ENCODE results near the gene SSBP4. TPM values are rescaled to one million over a fixed set of nuclear protein-coding genes. Genes with fewer than 3 reads are reported as not detected.

The SSBP4 gene
- total RNA-seq, 1 donor from 2014 or later = 135 TPM

GRCh38 chr19:18433735-18434398 is 14.7 kb downstream of the SSBP4 start:
- DNase-seq (ENCODE audit: low spot score) = no peak
- Mint-ChIP-seq H3K36me3 (ENCODE audit: low read depth) (peaks cover 7% of the 10 kb centered on the region), H3K27me3 (ENCODE audit: insufficient read depth) (peaks cover 2% of the 10 kb centered on the region), H3K4me1 (ENCODE audit: low read depth) (peaks cover 2% of the 10 kb centered on the region), H3K27ac (no peak overlapping the region), H3K9me3 (no peaks in the 10 kb centered on the region), H3K4me3 (peak overlapping the region; percentile 37)
- intact Hi-C loops (cut with micrococcal nuclease) = no loop called here

- Mint-ChIP-seq H3K27ac (no peak overlapping the region), H3K36me3 (ENCODE audit: low read depth) (peaks cover 7% of the 10 kb centered on the region), H3K4me1 (ENCODE audit: low read depth) (peaks cover 9% of the 10 kb centered on the region), H3K4me3 (no peak overlapping the region), H3K27me3 (ENCODE audit: insufficient read depth) (peaks cover 2% of the 10 kb centered on the region), H3K9me3 (no peaks in the 10 kb centered on the region)
- intact Hi-C loops (cut with micrococcal nuclease) = no loop called here
- DNase-seq (ENCODE audit: low spot score) = no peak
Measured at GRCh38 chr19:18434411-18435175, 15.4 kb downstream of the SSBP4 start.

GRCh38 chr19:18435178-18435841 is 16.1 kb downstream of the SSBP4 start:
- no peak overlapping the region for H3K27ac Mint-ChIP-seq
- no peak overlapping the region for H3K4me3 Mint-ChIP-seq
- intact Hi-C loops (cut with micrococcal nuclease) = no loop called here
- peaks cover 10% of the 10 kb centered on the region for H3K4me1 Mint-ChIP-seq (ENCODE audit: low read depth)
- H3K36me3 Mint-ChIP-seq (ENCODE audit: low read depth) = peaks cover 7% of the 10 kb centered on the region
- DNase-seq (ENCODE audit: low spot score) = no peak
- peaks cover 2% of the 10 kb centered on the region for H3K27me3 Mint-ChIP-seq (ENCODE audit: insufficient read depth)
- no peaks in the 10 kb centered on the region for H3K9me3 Mint-ChIP-seq

- Mint-ChIP-seq H3K36me3 (ENCODE audit: low read depth) (peaks cover 5% of the 10 kb centered on the region), H3K9me3 (no peaks in the 10 kb centered on the region), H3K4me3 (peak overlapping the region; percentile 70), H3K27me3 (ENCODE audit: insufficient read depth) (peaks cover 2% of the 10 kb centered on the region), H3K27ac (no peak overlapping the region), H3K4me1 (ENCODE audit: low read depth) (peaks cover 10% of the 10 kb centered on the region)
- intact Hi-C loops (cut with micrococcal nuclease) = no loop called here
- no peak for DNase-seq (ENCODE audit: low spot score)
Measured at GRCh38 chr19:18435842-18436670, 16.9 kb downstream of the SSBP4 start.

- intact Hi-C loops (cut with micrococcal nuclease) = no loop called here
- Mint-ChIP-seq H3K9me3 (no peaks in the 10 kb centered on the region), H3K4me1 (ENCODE audit: low read depth) (peaks cover 12% of the 10 kb centered on the region), H3K27me3 (ENCODE audit: insufficient read depth) (peaks cover 2% of the 10 kb centered on the region), H3K27ac (no peak overlapping the region), H3K4me3 (peak overlapping the region; percentile 70), H3K36me3 (ENCODE audit: low read depth) (peaks cover 5% of the 10 kb centered on the region)
- DNase-seq (ENCODE audit: low spot score) = peak; percentile 57
Measured at GRCh38 chr19:18436671-18437490, 17.7 kb downstream of the SSBP4 start.

- no peak for DNase-seq (ENCODE audit: low spot score)
- H3K27ac Mint-ChIP-seq = no peak within 1 kb of the TSS
- peaks cover 5% of the 10 kb centered on the region for H3K9me3 Mint-ChIP-seq
- intact Hi-C loops (cut with micrococcal nuclease) = no loop called here
- H3K4me1 Mint-ChIP-seq (ENCODE audit: low read depth) = peaks cover 20% of the 10 kb centered on the region
- peaks cover 2% of the 10 kb centered on the region for H3K27me3 Mint-ChIP-seq (ENCODE audit: insufficient read depth)
- peaks cover 10% of the 10 kb centered on the region for H3K36me3 Mint-ChIP-seq (ENCODE audit: low read depth)
- peak within 1 kb of the TSS; percentile 68 for H3K4me3 Mint-ChIP-seq
Measured at GRCh38 chr19:18437491-18438330, 18.5 kb downstream of the SSBP4 start, which contains the start of gene ISYNA1. Gene ISYNA1, minus strand, starts transcription at chr19:18438133. Its CDS starts 154 bp downstream, at chr19:18437979.

- Mint-ChIP-seq H3K4me3 (peak overlapping the region; percentile 15), H3K9me3 (peaks cover 5% of the 10 kb centered on the region), H3K36me3 (ENCODE audit: low read depth) (peaks cover 14% of the 10 kb centered on the region), H3K27ac (no peak overlapping the region), H3K4me1 (ENCODE audit: low read depth) (peaks cover 23% of the 10 kb centered on the region), H3K27me3 (ENCODE audit: insufficient read depth) (peaks cover 2% of the 10 kb centered on the region)
- no peak for DNase-seq (ENCODE audit: low spot score)
- intact Hi-C loops (cut with micrococcal nuclease) = no loop called here
Measured at GRCh38 chr19:18438331-18439024, 19.3 kb downstream of the SSBP4 start.

GRCh38 chr19:18439025-18439909 is 20.1 kb downstream of the SSBP4 start:
- Mint-ChIP-seq H3K27me3 (ENCODE audit: insufficient read depth) (peaks cover 2% of the 10 kb centered on the region), H3K4me3 (peak overlapping the region; percentile 37), H3K9me3 (peaks cover 5% of the 10 kb centered on the region), H3K4me1 (ENCODE audit: low read depth) (peaks cover 23% of the 10 kb centered on the region), H3K27ac (no peak overlapping the region), H3K36me3 (ENCODE audit: low read depth) (peaks cover 19% of the 10 kb centered on the region)
- DNase-seq (ENCODE audit: low spot score) = no peak
- intact Hi-C loops (cut with micrococcal nuclease) = no loop called here

GRCh38 chr19:18439910-18440237 is 20.7 kb downstream of the SSBP4 start:
- no peak overlapping the region for H3K27ac Mint-ChIP-seq
- peak overlapping the region; percentile 37 for H3K4me3 Mint-ChIP-seq
- H3K27me3 Mint-ChIP-seq (ENCODE audit: insufficient read depth) = peaks cover 2% of the 10 kb centered on the region
- DNase-seq (ENCODE audit: low spot score) = no peak
- intact Hi-C loops (cut with micrococcal nuclease) = no loop called here
- peaks cover 19% of the 10 kb centered on the region for H3K36me3 Mint-ChIP-seq (ENCODE audit: low read depth)
- H3K4me1 Mint-ChIP-seq (ENCODE audit: low read depth) = peaks cover 23% of the 10 kb centered on the region
- peaks cover 5% of the 10 kb centered on the region for H3K9me3 Mint-ChIP-seq

GRCh38 chr19:18440415-18440877 is 21.2 kb downstream of the SSBP4 start:
- Mint-ChIP-seq H3K4me1 (ENCODE audit: low read depth) (peaks cover 23% of the 10 kb centered on the region), H3K36me3 (ENCODE audit: low read depth) (peaks cover 21% of the 10 kb centered on the region), H3K4me3 (no peak overlapping the region), H3K27me3 (ENCODE audit: insufficient read depth) (peaks cover 2% of the 10 kb centered on the region), H3K9me3 (peaks cover 5% of the 10 kb centered on the region), H3K27ac (peak overlapping the region; percentile 31)
- intact Hi-C loops (cut with micrococcal nuclease) = no loop called here
- DNase-seq (ENCODE audit: low spot score) = no peak

Data from activated T-helper 1 cell treated with anti-CD3 and anti-CD28 coated beads, Interleukin-12 subunit alpha, Interleukin-12 subunit beta, Interleukin-2, Interleukin-4 antibody, amounts not matched to agents 30 ng/mL and 10 ng/mL and 1 ng/mL, durations not matched to agents 14 hours and 24 hours and 36 hours (primary cell).